H1 (cell line): ENCODE data around the gene CA7. TPM values are rescaled to one million over a fixed set of nuclear protein-coding genes. Genes with fewer than 3 reads are reported as not detected.

Source experiments
- CTCF ChIA-PET: fragments of 300-600 bp; sonication (Branson Sonifier 250); formaldehyde crosslinking; loops from one replicate; lab custom pipeline; 2021; ENCODE audit not compliant: partially characterized antibody; lab: Charles Lee
- POLR2A ChIA-PET: fragments of 300-600 bp; sonication (Branson Sonifier 250); formaldehyde crosslinking; loops from one replicate; lab custom pipeline; 2021; ENCODE audit warnings: inconsistent platforms; ENCODE audit not compliant: partially characterized antibody; lab: Charles Lee
- DNase-seq, 2 experiments: peaks; one replicate each; pipeline versions ENCODE4 v3.0.0 to v3.0.0-alpha.2; 2010 to 2022; ENCODE audit warnings: low spot score in 2 of 2, low read depth in 1 of 2, mixed read lengths in 1 of 2
- FAIRE-seq: peaks from 2 replicates; lab custom pipeline; 2011; peaks lifted over from hg19 to GRCh38; lab: Jason Lieb, UNC
- H2AFZ ChIP-seq: 2 replicates; pipeline ENCODE4 v1.8.1; 2012; ENCODE audit warnings: low read length, inconsistent platforms
- H2AK5ac ChIP-seq: 2 replicates; pipeline ENCODE4 v1.6.1; 2013; ENCODE audit warnings: low read depth, low read length
- H2BK120ac ChIP-seq: replicated peaks from 2 replicates; pipeline ENCODE3; 2013; ENCODE audit warnings: low read depth, low read length, inconsistent platforms
- H2BK12ac ChIP-seq: 2 replicates; pipeline ENCODE4 v1.6.1; 2013; ENCODE audit warnings: low read depth, low read length
- H2BK15ac ChIP-seq: 2 replicates; pipeline ENCODE4 v1.6.1; 2013; ENCODE audit warnings: low read length
- H2BK20ac ChIP-seq: 2 replicates; pipeline ENCODE4 v1.6.1; 2013; ENCODE audit warnings: low read length
- H2BK5ac ChIP-seq: 2 replicates; pipeline ENCODE4 v1.6.1; 2013; ENCODE audit warnings: low read depth, low read length
- H3K14ac ChIP-seq: 2 replicates; pipeline ENCODE4 v1.6.1; 2013; ENCODE audit warnings: inconsistent platforms; ENCODE audit not compliant: insufficient read length
- H3K18ac ChIP-seq: 2 replicates; pipeline ENCODE4 v1.6.1; 2013; ENCODE audit warnings: low read length; ENCODE audit errors: extremely low read depth
- H3K23ac ChIP-seq: 2 replicates; pipeline ENCODE4 v1.6.1; 2013; ENCODE audit warnings: inconsistent platforms; ENCODE audit not compliant: insufficient read length
- H3K23me2 ChIP-seq: 2 replicates; pipeline ENCODE4 v1.6.1; 2013; ENCODE audit warnings: low read depth, low read length
- H3K27ac ChIP-seq: 2 replicates; pipeline ENCODE4 v1.6.1; 2011; ENCODE audit warnings: low read depth, low read length, inconsistent platforms
- H3K27me3 ChIP-seq, 4 experiments: replicated peaks in 1 of 4; 1 replicate in 1 of 4; 2 replicates in 3 of 4; pipeline versions ENCODE4 v1.6.1 to v1.8.1; 2011 to 2013; ENCODE audit warnings: low read length in 3 of 4, mild to moderate bottlenecking in 3 of 4, inconsistent platforms in 2 of 4, mixed read lengths in 2 of 4, moderate library complexity in 1 of 4; ENCODE audit not compliant: control insufficient read depth in 3 of 4, insufficient read depth in 3 of 4; ENCODE audit errors: extremely low read depth in 1 of 4
- H3K36me3 ChIP-seq, 4 experiments: 2 replicates each; pipeline versions ENCODE4 v1.6.1 to v1.8.1; 2011 to 2013; ENCODE audit warnings: mild to moderate bottlenecking in 4 of 4, low read length in 3 of 4, moderate library complexity in 2 of 4, control low read depth in 1 of 4, inconsistent platforms in 1 of 4; ENCODE audit not compliant: insufficient read depth in 4 of 4, control insufficient read depth in 2 of 4
- H3K4ac ChIP-seq: replicated peaks from 2 replicates; pipeline ENCODE3; 2013; ENCODE audit warnings: low read length, low read depth, mixed read lengths, inconsistent platforms; ENCODE audit not compliant: insufficient read length
- H3K4me1 ChIP-seq, 4 experiments: replicated peaks in 1 of 4; 1 replicate in 1 of 4; 2 replicates in 3 of 4; pipeline versions ENCODE4 v1.6.1 to v1.8.1; 2011 to 2013; ENCODE audit warnings: low read length in 3 of 4, inconsistent platforms in 2 of 4, mixed read lengths in 1 of 4; ENCODE audit not compliant: insufficient read depth in 4 of 4, control insufficient read depth in 3 of 4
- H3K4me2 ChIP-seq, 2 experiments: 2 replicates each; pipeline versions ENCODE4 v1.6.1 to v1.8.1; 2011 to 2013; ENCODE audit warnings: low read depth in 2 of 2, low read length in 2 of 2, control low read depth in 1 of 2, inconsistent platforms in 1 of 2, mild to moderate bottlenecking in 1 of 2; ENCODE audit not compliant: insufficient read depth in 1 of 2
- H3K4me3 ChIP-seq, 4 experiments: fragments of 200-600, 300-600 bp in 1 of 4; sonication (generic), shearing (Covaris generic), sonication (Bioruptor Twin) in 1 of 4; 2 replicates each; pipeline versions ENCODE4 v1.5.1 to v1.8.1; 2011 to 2016; ENCODE audit warnings: low read length in 4 of 4, low read depth in 3 of 4, control low read depth in 2 of 4, inconsistent platforms in 2 of 4, mild to moderate bottlenecking in 2 of 4, mixed read lengths in 1 of 4, moderate library complexity in 1 of 4; ENCODE audit not compliant: insufficient read depth in 2 of 4; ENCODE audit errors: extremely low read depth in 1 of 4
- H3K56ac ChIP-seq: replicated peaks from 2 replicates; pipeline ENCODE3; 2013; ENCODE audit warnings: low read depth, mild to moderate bottlenecking, mixed read lengths, low read length, inconsistent platforms; ENCODE audit not compliant: insufficient read length
- H3K79me1 ChIP-seq: 2 replicates; pipeline ENCODE4 v1.6.1; 2013; ENCODE audit warnings: low read depth, low read length, control low read depth
- H3K79me2 ChIP-seq, 2 experiments: 2 replicates each; pipeline versions ENCODE4 v1.6.1 to v1.8.1; 2012 to 2013; ENCODE audit warnings: low read length in 2 of 2, mild to moderate bottlenecking in 2 of 2, inconsistent platforms in 1 of 2; ENCODE audit not compliant: insufficient read depth in 2 of 2, control insufficient read depth in 1 of 2
- H3K9ac ChIP-seq, 4 experiments: replicated peaks in 1 of 4; 1 replicate in 1 of 4; 2 replicates in 3 of 4; pipeline versions ENCODE4 v1.6.1 to v1.8.1; 2011 to 2013; ENCODE audit warnings: low read depth in 3 of 4, low read length in 3 of 4, control low read depth in 2 of 4, mild to moderate bottlenecking in 2 of 4, moderate library complexity in 2 of 4, inconsistent platforms in 1 of 4; ENCODE audit errors: extremely low read depth in 1 of 4
- H3K9me3 ChIP-seq, 2 experiments: 2 replicates each; pipeline versions ENCODE4 v1.6.1 to v1.8.1; 2012 to 2013; ENCODE audit warnings: mild to moderate bottlenecking in 2 of 2, moderate library complexity in 2 of 2, control low read depth in 1 of 2, inconsistent platforms in 1 of 2, low read depth in 1 of 2, low read length in 1 of 2, mixed read lengths in 1 of 2; ENCODE audit not compliant: insufficient read depth in 2 of 2
- H4K20me1 ChIP-seq, 2 experiments: replicated peaks in 1 of 2; 2 replicates each; pipeline versions ENCODE3 to v1.8.1; 2011 to 2013; ENCODE audit warnings: inconsistent platforms in 2 of 2, low read length in 2 of 2, mild to moderate bottlenecking in 1 of 2; ENCODE audit not compliant: insufficient read depth in 2 of 2, control insufficient read depth in 1 of 2
- H4K5ac ChIP-seq: 2 replicates; pipeline ENCODE4 v1.6.1; 2013; ENCODE audit warnings: low read length, low read depth, mixed read lengths, inconsistent platforms; ENCODE audit not compliant: insufficient read length
- H4K8ac ChIP-seq: 2 replicates; pipeline ENCODE4 v1.8.0; 2013; ENCODE audit warnings: mild to moderate bottlenecking, moderate library complexity, low read length, inconsistent platforms; ENCODE audit not compliant: insufficient read depth; ENCODE audit errors: extremely low read depth
- H4K91ac ChIP-seq: replicated peaks from 2 replicates; pipeline ENCODE3; 2013; ENCODE audit warnings: low read length, mixed read lengths, inconsistent platforms; ENCODE audit not compliant: insufficient read length
- EZH2 ChIP-seq: fragments of 200-600 bp; sonication (generic); IDR thresholded peaks from 2 replicates; pipeline ENCODE4 v1.7.1; 2012; ENCODE audit warnings: low read depth, mild to moderate bottlenecking, moderate library complexity, low read length, inconsistent platforms; ENCODE audit not compliant: severe bottlenecking
- GABPA ChIP-seq: IDR thresholded peaks from 2 replicates; pipeline ENCODE4 v1.6.1; 2011; ENCODE audit warnings: mild to moderate bottlenecking, low read length, moderate library complexity, borderline replicate concordance; ENCODE audit not compliant: insufficient read depth
- KDM1A ChIP-seq: fragments of 200-600, 300-600 bp; sonication (generic); IDR thresholded peaks from 2 replicates; pipeline ENCODE4 v1.7.1; 2016; ENCODE audit warnings: mild to moderate bottlenecking, low read length, borderline replicate concordance
- RXRA ChIP-seq: IDR thresholded peaks from 2 replicates; pipeline ENCODE4 v1.6.1; 2011; ENCODE audit warnings: low read depth, mild to moderate bottlenecking, low read length, moderate library complexity; ENCODE audit not compliant: insufficient read depth
- TAF7 ChIP-seq: optimal IDR thresholded peaks from 2 replicates; pipeline ENCODE3; 2011; ENCODE audit warnings: low read depth, mild to moderate bottlenecking, inconsistent platforms, low read length, moderate library complexity, borderline replicate concordance
- USF2 ChIP-seq: IDR thresholded peaks from 2 replicates; pipeline ENCODE4 v1.6.1; 2011; ENCODE audit warnings: low read length, improper control_type of control experiment
- WGBS, 2 experiments: shearing (Covaris generic) in 1 of 2; methylation state at CpG; one replicate each; pipeline versions ENCODE4 v1.1.6 to v1.1.7; 2013 to 2015; ENCODE audit warnings: low lambda C conversion rate in 2 of 2, mixed read lengths in 2 of 2, inconsistent platforms in 1 of 2, low coverage in 1 of 2, missing lambda C conversion rate in 1 of 2; ENCODE audit not compliant: insufficient replicate concordance in 2 of 2, insufficient coverage in 1 of 2, insufficient read length in 1 of 2; ENCODE audit errors: extremely low coverage in 1 of 2, missing lambda C conversion rate in 1 of 2; 5-methylcytosine and 5-hydroxymethylcytosine counted together
- polyA plus RNA-seq, 7 experiments: library from polyadenylated mRNA; depleted of rRNA in 3 of 7; stranded (reverse) in 5 of 7; unstranded in 2 of 7; fragments of >200 nt in 5 of 7; fragments of 200-250 nt in 2 of 7; gene quantifications; 1 replicate in 5 of 7; 2 replicates in 1 of 7; 4 replicates in 1 of 7; pipeline versions ENCODE4 v1.2.1 to v1.2.3, GENCODE V29; 2011 to 2013; ENCODE audit warnings: missing spikeins in 2 of 7, mixed read lengths in 2 of 7
- total RNA-seq: library from RNA; stranded (reverse); fragmentation: NEBNext Ultra II Directional; extraction: Animal tissue kit (Norgen Biotek cat#: 25700); gene quantifications from 2 replicates; pipeline ENCODE4 v1.2.1, GENCODE V29; 2021

The CA7 gene
- total and polyA plus RNA-seq, 2 of the 8 experiments (the other 6 are each of a cell fraction or from before 2014, with no cell fraction given), result 1.7 to 2.7 TPM

DNA sequence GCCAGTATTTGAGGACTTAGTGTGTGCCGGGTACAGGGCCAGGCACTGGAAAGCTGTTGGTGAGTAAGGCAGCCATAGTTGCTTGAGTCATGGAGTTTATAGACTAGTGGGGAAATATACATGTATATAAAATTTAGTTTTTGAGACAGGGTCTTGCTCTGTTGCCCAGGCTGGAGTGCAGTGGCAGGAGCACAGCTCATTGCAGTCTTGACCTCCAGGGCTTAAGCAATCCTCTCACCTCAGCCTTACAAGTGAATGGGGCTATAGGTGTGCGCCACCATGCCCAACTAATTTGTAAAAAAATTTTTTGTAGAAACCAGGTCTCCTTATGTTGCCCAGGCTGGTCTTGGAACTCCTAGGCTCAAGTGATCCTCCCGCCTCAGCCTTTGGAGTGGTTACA lies 38.5 kb downstream of the CA7 start:
- CTCF ChIA-PET, result interaction anchor here (0.8 to 42.0 kb wide), 7 partner anchors 9 to 131 kb away, joined by 3 to 1009 read pairs (median 6); partner anchors contain the start of genes CDH16, DYNC1LI2 and RRAD
- H3K36me3 ChIP-seq, result peaks cover 10 to 34% (median 22%) of the 10 kb centered on the region in 4 experiments
- no peak for TF ChIP-seq KDM1A
- TF ChIP-seq TAF7, result no peak
- no peak for TF ChIP-seq EZH2
- no peak for TF ChIP-seq RXRA
- TF ChIP-seq USF2, result no peak
- no peak for TF ChIP-seq GABPA

More for the DNA sequence above, 38.5 kb downstream of the CA7 start:
- Histone ChIP-seq H2AFZ (no peak overlapping the region), H2BK120ac (no peak overlapping the region), H3K9me3 (no peaks in the 10 kb centered on the region), H3K56ac (no peak overlapping the region), H3K79me1 (peaks cover 12% of the 10 kb centered on the region), H2BK20ac (no peak overlapping the region), H3K79me2 (peaks cover 0 to 30% of the 10 kb centered on the region in 2 experiments; a peak in 3 of 4 replicates), H3K14ac (no peak overlapping the region), H2BK15ac (no peak overlapping the region), H4K5ac (no peak overlapping the region), H3K27ac (no peak overlapping the region), H2AK5ac (no peak overlapping the region), H3K4ac (no peak overlapping the region), H3K9ac (no peak overlapping the region), H4K8ac (no peak overlapping the region), H3K18ac (no peak overlapping the region), H2BK12ac (no peak overlapping the region), H3K4me1 (peaks cover 0 to 10% (median 3%) of the 10 kb centered on the region in 4 experiments; a peak in 3 of 7 replicates), H2BK5ac (no peak overlapping the region), H3K4me2 (no peak overlapping the region; a peak in 1 of 4 replicates), H3K23ac (peak overlapping the region; percentile 17), H4K91ac (no peak overlapping the region), H3K4me3 (no peak overlapping the region), H4K20me1 (peaks cover 7 to 15% of the 10 kb centered on the region in 2 experiments), H3K27me3 (peaks cover 0 to 3% (median 0%) of the 10 kb centered on the region in 4 experiments; a peak in 1 of 7 replicates), H3K23me2 (peaks cover 8% of the 10 kb centered on the region; the same call in 1 of the 2 replicates)
- WGBS, 2 experiments, result 95% methylated on average over 3 of the region's 3 CpGs; no CpG with 5 or more reads in 1 of the 2 experiments
- FAIRE-seq (no peak), DNase-seq (no peak)
- POLR2A ChIA-PET, result interaction anchor here (0.6 to 3.0 kb wide), 2 partner anchors 54 to 131 kb away, joined by 3 to 8 read pairs; partner anchors contain the start of gene DYNC1LI2
